Measurements from ENCODE around the gene KCMF1. TPM values are rescaled to one million over a fixed set of nuclear protein-coding genes. Genes with fewer than 3 reads are reported as not detected.
"Not testable (repeated sequence)": the region's sequence is repeated elsewhere in the genome, so short reads cannot be mapped to it uniquely, and the experiment has no call there.

Gene KCMF1
- total RNA-seq, 2 donors from 2014 or later, result 77.3 to 108 TPM

- peak overlapping the region; percentile 85 for H3K4me3 Mint-ChIP-seq
- no peaks in the 10 kb centered on the region for H3K27me3 Mint-ChIP-seq
- H3K27ac Mint-ChIP-seq, result peak overlapping the region; percentile 95
- no peaks in the 10 kb centered on the region for H3K9me3 Mint-ChIP-seq
- no peak for ATAC-seq (replicated peaks)
- peaks cover 48% of the 10 kb centered on the region for H3K36me3 Mint-ChIP-seq (ENCODE audit: low read depth)
- H3K4me1 Mint-ChIP-seq, result peaks cover 36% of the 10 kb centered on the region
Observed at GRCh38 chr2:84944295-84944909, 26.6 kb upstream of the KCMF1 start.

- Mint-ChIP-seq H3K4me1 (peaks cover 36% of the 10 kb centered on the region), H3K36me3 (ENCODE audit: low read depth) (peaks cover 43% of the 10 kb centered on the region), H3K27ac (peak overlapping the region; percentile 95), H3K4me3 (peak overlapping the region; percentile 85)
- peak; percentile 11 for ATAC-seq (replicated peaks)
- H3K9me3 Mint-ChIP-seq, H3K27me3 Mint-ChIP-seq: not testable (repeated sequence)
Observed at GRCh38 chr2:84945838-84946203, 25.1 kb upstream of the KCMF1 start.

GRCh38 chr2:84946204-84947009 lies 24.6 kb upstream of the KCMF1 start:
- H3K4me3 Mint-ChIP-seq, result peak overlapping the region; percentile 85
- no peaks in the 10 kb centered on the region for H3K27me3 Mint-ChIP-seq
- no peaks in the 10 kb centered on the region for H3K9me3 Mint-ChIP-seq
- peak overlapping the region; percentile 95 for H3K27ac Mint-ChIP-seq
- H3K4me1 Mint-ChIP-seq, result peaks cover 36% of the 10 kb centered on the region
- peaks cover 43% of the 10 kb centered on the region for H3K36me3 Mint-ChIP-seq (ENCODE audit: low read depth)
- ATAC-seq (replicated peaks), result peak; percentile 85

GRCh38 chr2:84947010-84947593 lies 23.9 kb upstream of the KCMF1 start:
- Mint-ChIP-seq H3K4me3 (peak overlapping the region; percentile 85), H3K9me3 (no peaks in the 10 kb centered on the region), H3K27me3 (no peaks in the 10 kb centered on the region), H3K4me1 (peaks cover 36% of the 10 kb centered on the region), H3K27ac (peak overlapping the region; percentile 95), H3K36me3 (ENCODE audit: low read depth) (peaks cover 43% of the 10 kb centered on the region)
- no peak for ATAC-seq (replicated peaks)

GRCh38 chr2:84953535-84953934 lies 17.4 kb upstream of the KCMF1 start:
- H3K9me3 Mint-ChIP-seq, result no peaks in the 10 kb centered on the region
- ATAC-seq (replicated peaks), result no peak

DNA sequence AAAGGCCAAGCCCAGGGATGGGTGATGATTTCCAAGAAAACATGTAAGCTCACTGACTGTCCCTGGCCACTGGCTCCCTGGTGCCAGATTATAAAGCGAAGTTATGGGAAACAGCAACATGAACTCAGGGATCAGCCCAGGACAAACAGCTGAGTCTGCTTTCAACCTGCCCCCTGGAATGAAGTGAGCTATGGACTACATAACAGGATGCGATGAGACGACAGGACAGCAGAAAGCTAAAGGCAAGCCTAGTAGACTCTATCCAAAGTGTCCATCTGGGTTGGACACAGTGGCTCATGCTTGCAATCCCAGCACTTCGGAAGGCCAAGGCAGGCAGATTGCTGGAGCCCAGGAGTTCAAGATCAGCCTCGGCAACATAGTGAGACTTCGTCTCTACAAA lies 16.6 kb upstream of the KCMF1 start:
- no peak overlapping the region for H3K4me3 Mint-ChIP-seq

More at GRCh38 chr2:84953535-84953934, 17.4 kb upstream of the KCMF1 start:
- no peaks in the 10 kb centered on the region for H3K36me3 Mint-ChIP-seq (ENCODE audit: low read depth)
- H3K27ac Mint-ChIP-seq, result peak overlapping the region; percentile 14
- peaks cover 11% of the 10 kb centered on the region for H3K4me1 Mint-ChIP-seq
- no peaks in the 10 kb centered on the region for H3K27me3 Mint-ChIP-seq
- H3K4me3 Mint-ChIP-seq, result no peak overlapping the region

DNA sequence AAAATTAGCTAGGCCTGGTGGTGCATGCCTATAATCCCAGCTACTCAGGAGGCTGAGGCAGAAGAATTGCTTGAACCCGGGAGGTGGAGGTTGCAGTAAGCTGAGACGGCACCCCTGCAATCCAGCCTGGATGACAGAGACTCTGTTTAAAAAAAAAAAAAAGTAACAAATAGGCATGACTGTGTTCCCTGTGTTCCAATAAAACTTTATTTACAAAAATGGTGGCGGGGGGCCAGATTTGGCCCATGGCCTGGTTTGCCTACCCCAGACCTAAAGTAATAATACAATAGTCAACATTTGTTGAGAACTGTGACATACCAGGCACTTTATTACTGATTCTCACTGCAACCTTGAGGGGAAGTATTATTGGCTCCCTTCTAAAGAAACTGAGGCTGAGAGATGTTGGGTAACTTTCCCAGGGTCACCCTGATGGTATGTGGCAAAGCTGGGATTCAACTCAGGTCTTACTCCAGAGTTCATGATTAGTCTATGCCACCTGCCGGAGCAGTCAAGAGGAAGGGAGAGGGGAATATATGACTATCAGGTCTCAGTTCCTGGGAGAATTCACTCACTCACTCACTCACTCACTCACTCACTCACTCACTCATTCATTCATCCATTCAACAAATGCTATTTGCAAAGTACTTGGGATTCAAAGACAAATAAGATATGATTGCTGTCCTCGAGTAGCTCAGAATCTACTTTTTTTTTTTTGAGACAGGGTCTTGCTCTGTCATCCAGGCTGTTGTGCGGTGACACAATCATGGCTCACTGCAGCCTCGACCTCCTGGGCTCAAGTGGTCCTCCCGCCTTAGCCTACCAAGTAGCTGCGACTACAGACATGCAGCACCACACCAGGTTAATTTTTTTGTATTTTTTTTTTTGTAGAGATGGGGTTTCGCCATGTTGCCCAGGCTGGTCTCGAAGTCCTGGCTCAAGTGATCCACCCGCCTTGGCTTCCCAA lies 14.3 kb upstream of the KCMF1 start:
- no peaks in the 10 kb centered on the region for H3K9me3 Mint-ChIP-seq
- peaks cover 11% of the 10 kb centered on the region for H3K4me1 Mint-ChIP-seq
- H3K27me3 Mint-ChIP-seq, result no peaks in the 10 kb centered on the region
- H3K36me3 Mint-ChIP-seq (ENCODE audit: low read depth), result peaks cover 29% of the 10 kb centered on the region
- H3K27ac Mint-ChIP-seq, result no peak overlapping the region
- ATAC-seq (replicated peaks), result peak; percentile 36
- no peak overlapping the region for H3K4me3 Mint-ChIP-seq

More for the DNA sequence above, 16.6 kb upstream of the KCMF1 start:
- Mint-ChIP-seq H3K9me3 (no peaks in the 10 kb centered on the region), H3K27ac (peak overlapping the region; percentile 30), H3K27me3 (no peaks in the 10 kb centered on the region), H3K36me3 (ENCODE audit: low read depth) (peaks cover 6% of the 10 kb centered on the region), H3K4me1 (peaks cover 14% of the 10 kb centered on the region)
- ATAC-seq (replicated peaks), result no peak

GRCh38 chr2:84957771-84958134 lies 13.2 kb upstream of the KCMF1 start:
- Mint-ChIP-seq H3K27ac (peak overlapping the region; percentile 83), H3K4me1 (peaks cover 13% of the 10 kb centered on the region), H3K36me3 (ENCODE audit: low read depth) (peaks cover 39% of the 10 kb centered on the region), H3K9me3 (no peaks in the 10 kb centered on the region), H3K27me3 (no peaks in the 10 kb centered on the region), H3K4me3 (no peak overlapping the region)
- ATAC-seq (replicated peaks), result no peak

DNA sequence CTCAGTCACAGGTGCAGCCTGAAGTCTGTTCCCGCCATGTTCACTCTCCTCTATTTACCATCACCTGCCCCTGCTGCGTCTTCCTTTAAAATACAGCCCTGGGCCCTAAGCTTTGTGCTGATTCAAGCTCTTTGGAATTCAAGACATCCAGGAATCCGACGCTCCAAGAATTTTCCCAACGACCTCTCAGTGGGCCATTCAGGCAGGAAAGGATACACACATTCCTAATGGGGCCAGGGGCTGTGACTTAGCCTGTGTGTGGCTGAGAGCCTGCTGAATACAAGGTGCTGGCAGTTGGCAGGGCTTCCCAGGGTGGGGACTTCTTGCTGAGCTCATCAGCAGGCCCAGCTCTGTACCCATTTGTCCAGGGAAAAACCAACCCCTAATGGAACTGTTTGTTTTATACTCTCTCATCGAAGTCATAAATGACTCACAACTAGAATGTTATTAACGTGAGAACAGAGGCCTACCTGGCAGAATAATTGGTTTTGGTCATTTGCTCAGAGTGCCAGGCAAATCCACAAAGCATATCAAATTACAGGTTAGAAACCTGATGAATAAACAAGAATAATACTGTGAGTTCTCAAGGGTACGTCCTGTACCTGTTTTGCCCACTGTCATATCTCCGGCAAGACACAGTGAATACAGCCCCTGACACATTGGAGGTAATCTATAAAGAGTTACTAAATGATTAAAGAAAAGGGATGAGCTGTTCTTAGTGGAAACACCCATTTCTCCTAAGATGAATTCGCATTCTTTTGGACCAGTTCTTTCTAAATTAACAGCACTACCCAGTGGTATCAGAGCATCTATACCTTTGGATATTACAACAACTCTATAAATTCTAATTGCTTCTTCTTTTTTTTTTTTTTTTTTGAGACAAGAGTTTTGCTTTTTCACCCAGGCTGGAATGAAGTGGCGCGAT lies 12.6 kb upstream of the KCMF1 start:
- peaks cover 20% of the 10 kb centered on the region for H3K4me1 Mint-ChIP-seq
- H3K4me3 Mint-ChIP-seq, result no peak overlapping the region
- H3K27me3 Mint-ChIP-seq, result no peaks in the 10 kb centered on the region
- no peaks in the 10 kb centered on the region for H3K9me3 Mint-ChIP-seq
- ATAC-seq (replicated peaks), result peak; percentile 74
- peaks cover 45% of the 10 kb centered on the region for H3K36me3 Mint-ChIP-seq (ENCODE audit: low read depth)
- H3K27ac Mint-ChIP-seq, result peak overlapping the region; percentile 83

DNA sequence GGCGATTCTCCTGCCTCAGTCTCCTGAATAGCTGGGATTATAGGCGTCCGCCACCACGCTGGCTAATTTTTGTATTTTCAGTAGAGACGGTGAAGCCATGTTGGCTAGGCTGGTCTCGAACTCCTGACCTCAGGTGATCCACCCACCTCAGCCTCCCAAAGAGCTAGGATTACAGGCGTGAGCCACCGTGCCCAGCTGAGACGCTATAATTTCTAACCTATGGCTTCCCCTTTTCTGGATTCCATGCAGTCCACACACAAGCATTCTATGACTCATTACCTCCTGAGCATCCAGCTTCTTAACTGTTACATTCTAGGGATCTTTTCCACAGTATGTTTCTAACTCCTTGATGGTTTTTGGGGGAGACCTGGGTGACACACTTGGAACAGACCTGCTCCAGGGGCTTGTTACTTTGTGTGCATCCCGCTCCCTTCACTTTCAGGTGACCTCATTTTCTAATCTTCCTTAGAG lies 11.8 kb upstream of the KCMF1 start:
- H3K9me3 Mint-ChIP-seq, result peaks cover 3% of the 10 kb centered on the region
- H3K27ac Mint-ChIP-seq, result peak overlapping the region; percentile 50
- H3K27me3 Mint-ChIP-seq, result no peaks in the 10 kb centered on the region
- ATAC-seq (replicated peaks), result no peak
- H3K4me3 Mint-ChIP-seq, result no peak overlapping the region
- peaks cover 52% of the 10 kb centered on the region for H3K36me3 Mint-ChIP-seq (ENCODE audit: low read depth)
- peaks cover 27% of the 10 kb centered on the region for H3K4me1 Mint-ChIP-seq

DNA sequence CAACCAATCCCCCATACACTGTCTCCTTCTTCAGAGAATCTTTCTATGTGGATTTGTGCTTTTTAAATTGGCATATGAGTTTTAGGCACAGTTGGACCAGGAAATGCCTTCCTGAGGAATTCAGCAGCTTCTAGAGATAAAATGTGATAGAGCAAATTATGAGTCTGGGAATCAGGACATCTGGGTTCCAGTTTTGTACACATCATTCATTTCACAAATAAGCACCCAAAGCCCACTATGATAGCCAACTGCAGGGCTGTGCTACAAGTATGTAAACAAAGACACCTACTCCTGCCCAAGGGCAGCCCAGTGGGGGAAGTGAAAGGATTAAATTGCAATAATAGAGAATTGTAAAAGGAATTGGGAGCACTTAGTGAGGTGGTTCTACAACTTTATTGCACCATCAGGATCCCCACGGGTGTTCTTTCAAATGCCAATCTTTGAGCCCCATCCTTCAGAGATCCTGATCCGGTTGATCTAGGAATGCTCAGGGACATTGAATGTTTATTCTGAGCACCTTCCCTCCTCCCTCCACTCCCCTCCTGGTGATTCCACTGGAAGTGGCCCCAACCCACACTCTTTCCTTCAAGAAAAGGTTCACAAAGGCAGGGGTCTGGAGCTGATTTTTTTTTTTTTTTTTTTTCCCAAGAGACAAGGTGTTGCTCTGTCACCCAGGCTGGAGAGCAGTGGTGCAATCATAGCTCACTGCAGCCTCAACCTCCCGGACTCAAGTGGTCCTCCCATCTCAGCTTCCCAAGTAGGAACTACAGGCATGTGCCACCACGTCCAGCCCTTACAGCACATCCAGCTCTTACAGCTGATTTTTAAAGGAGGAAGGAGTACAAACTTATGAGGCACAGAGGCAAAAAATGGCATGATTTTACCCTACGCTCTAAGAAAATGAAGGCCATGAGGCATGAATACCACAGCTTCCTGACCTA lies 11.1 kb upstream of the KCMF1 start:
- peaks cover 59% of the 10 kb centered on the region for H3K36me3 Mint-ChIP-seq (ENCODE audit: low read depth)
- H3K27me3 Mint-ChIP-seq, result no peaks in the 10 kb centered on the region
- peak overlapping the region; percentile 50 for H3K27ac Mint-ChIP-seq
- no peak overlapping the region for H3K4me3 Mint-ChIP-seq
- H3K9me3 Mint-ChIP-seq, result peaks cover 3% of the 10 kb centered on the region
- no peak for ATAC-seq (replicated peaks)
- H3K4me1 Mint-ChIP-seq, result peaks cover 27% of the 10 kb centered on the region

- Mint-ChIP-seq H3K9me3 (peaks cover 3% of the 10 kb centered on the region), H3K36me3 (ENCODE audit: low read depth) (peaks cover 87% of the 10 kb centered on the region), H3K4me1 (peaks cover 33% of the 10 kb centered on the region), H3K27me3 (no peaks in the 10 kb centered on the region), H3K27ac (peak overlapping the region; percentile 68), H3K4me3 (no peak overlapping the region)
- ATAC-seq (replicated peaks), result no peak
Observed at GRCh38 chr2:84962917-84963316, 8.0 kb upstream of the KCMF1 start.

All from activated T-helper 17 cell treated with anti-CD3 and anti-CD28 coated beads, Interleukin-2, amount 50 U/mL, for 72 hours (primary cell).